B cell (primary cell): Measurements from ENCODE around the gene RGS6. TPM values are rescaled to one million over a fixed set of nuclear protein-coding genes. Genes with fewer than 3 reads are reported as not detected.

Source experiments
- ATAC-seq: fragments of 200-7000 bp; cut with Tn5 transposase; one replicate; pipeline ENCODE4 v1.10.0; 2021; ENCODE audit warnings: low read depth, mild to moderate bottlenecking, moderate number of reproducible peaks, moderate library complexity
- CTCF ChIA-PET: fragments of 350-600 bp; sonication (Branson Sonifier 250); formaldehyde crosslinking; loops from one replicate; lab custom pipeline; 2021; ENCODE audit warnings: antibody characterized with exemption, inconsistent platforms; lab: Charles Lee
- POLR2A ChIA-PET: fragments of 350-600 bp; sonication (Branson Sonifier 250); formaldehyde crosslinking; loops from one replicate; lab custom pipeline; 2021; ENCODE audit warnings: antibody characterized with exemption; lab: Charles Lee
- DNase-seq: peaks from one replicate; pipeline ENCODE4 v3.0.0; 2013
- H2AFZ ChIP-seq: 2 replicates; pipeline ENCODE4 v1.6.1; 2012; ENCODE audit warnings: mild to moderate bottlenecking, low read depth, low read length; ENCODE audit not compliant: insufficient read depth, poor library complexity, severe bottlenecking
- H3K27ac ChIP-seq, 2 donors: 1 replicate in 1 of 2; 2 replicates in 1 of 2; pipeline ENCODE4 v1.5.1; 2012 to 2013; ENCODE audit warnings: low read length in 2 of 2, mild to moderate bottlenecking in 2 of 2, moderate library complexity in 1 of 2
- H3K27me3 ChIP-seq, 4 experiments: fragments of 200-600 bp in 1 of 4; sonication (generic) in 1 of 4; replicated peaks in 1 of 4; 1 replicate in 2 of 4; 2 replicates in 2 of 4; pipeline versions ENCODE4 v1.6.1 to v1.7.0; 2013 to 2016; ENCODE audit warnings: low read length in 3 of 4, mild to moderate bottlenecking in 2 of 4, mixed read lengths in 1 of 4, moderate library complexity in 1 of 4; ENCODE audit not compliant: insufficient read depth in 4 of 4, control insufficient read depth in 3 of 4; ENCODE audit errors: control extremely low read depth in 1 of 4
- H3K36me3 ChIP-seq, 2 experiments: replicated peaks in 1 of 2; 1 replicate in 1 of 2; 2 replicates in 1 of 2; pipeline versions ENCODE4 v1.6.1 to v1.7.1; 2013; ENCODE audit warnings: low read length in 1 of 2; ENCODE audit not compliant: insufficient read depth in 2 of 2, control insufficient read depth in 1 of 2; ENCODE audit errors: control extremely low read depth in 1 of 2, extremely low read depth in 1 of 2
- H3K4me1 ChIP-seq, 2 donors: fragments of 200-600 bp in 1 of 2; sonication (generic) in 1 of 2; 1 replicate in 1 of 2; 2 replicates in 1 of 2; pipeline versions ENCODE4 v1.5.1 to v1.6.1; 2013 to 2017; ENCODE audit warnings: low read length in 2 of 2; ENCODE audit not compliant: control insufficient read depth in 2 of 2, insufficient read depth in 2 of 2
- H3K4me2 ChIP-seq: replicated peaks from 2 replicates; pipeline ENCODE3; 2012; ENCODE audit warnings: mild to moderate bottlenecking, low read depth, low read length; ENCODE audit not compliant: poor library complexity, severe bottlenecking
- H3K4me3 ChIP-seq, 5 experiments: fragments of 200-600 bp in 1 of 5; sonication (generic) in 1 of 5; 1 replicate in 3 of 5; 2 replicates in 2 of 5; pipeline versions ENCODE4 v1.5.1 to v1.7.0; 2011 to 2016; ENCODE audit warnings: low read length in 4 of 5, mild to moderate bottlenecking in 4 of 5, low read depth in 2 of 5, control low read depth in 1 of 5, moderate library complexity in 1 of 5; ENCODE audit not compliant: insufficient read depth in 1 of 5; ENCODE audit errors: control extremely low read depth in 1 of 5, extremely low read depth in 1 of 5
- H3K79me2 ChIP-seq: fragments of 200-600 bp; sonication (generic); one replicate; pipeline ENCODE4 v1.6.0; 2016; ENCODE audit warnings: low read length; ENCODE audit not compliant: control insufficient read depth, insufficient read depth
- H3K9ac ChIP-seq: fragments of 200-600 bp; sonication (generic); 2 replicates; pipeline ENCODE4 v1.6.1; 2017; ENCODE audit warnings: mild to moderate bottlenecking, low read length, moderate library complexity
- H3K9me3 ChIP-seq, 3 donors: one replicate each; pipeline versions ENCODE4 v1.6.1 to v1.7.1; 2013; ENCODE audit warnings: low read length in 2 of 3; ENCODE audit not compliant: control insufficient read depth in 2 of 3, insufficient read depth in 1 of 3; ENCODE audit errors: control extremely low read depth in 1 of 3
- H4K20me1 ChIP-seq: 2 replicates; pipeline ENCODE4 v1.6.0; 2012; ENCODE audit warnings: mild to moderate bottlenecking, low read length; ENCODE audit not compliant: insufficient read depth, control insufficient read depth, poor library complexity, severe bottlenecking
- H3K27ac Mint-ChIP-seq: one replicate; pipeline ENCODE4 v1.8.0; 2021; ENCODE audit warnings: mixed read lengths
- H3K27me3 Mint-ChIP-seq: one replicate; pipeline ENCODE4 v1.8.0; 2021; ENCODE audit warnings: mixed read lengths
- H3K4me1 Mint-ChIP-seq: one replicate; pipeline ENCODE4 v1.8.0; 2021; ENCODE audit warnings: mixed read lengths
- H3K4me3 Mint-ChIP-seq: one replicate; pipeline ENCODE4 v1.8.0; 2021; ENCODE audit warnings: mixed read lengths
- H3K9me3 Mint-ChIP-seq: one replicate; pipeline ENCODE4 v1.8.0; 2022; ENCODE audit warnings: mixed read lengths; ENCODE audit not compliant: insufficient read depth
- CTCF ChIP-seq: fragments of 200-600 bp; IDR thresholded peaks from one replicate; pipeline ENCODE4 v1.8.0; 2022; ENCODE audit warnings: antibody characterized with exemption, mild to moderate bottlenecking
- EZH2 ChIP-seq: IDR thresholded peaks from 2 replicates; pipeline ENCODE4 v1.6.1; 2012; ENCODE audit warnings: borderline replicate concordance, low read depth, mild to moderate bottlenecking, moderate library complexity, low read length; ENCODE audit not compliant: insufficient read depth, poor library complexity, severe bottlenecking
- WGBS: methylation state at CpG from one replicate; pipeline ENCODE4 v1.1.5; 2013; ENCODE audit warnings: missing lambda C conversion rate; ENCODE audit not compliant: insufficient coverage; 5-methylcytosine and 5-hydroxymethylcytosine counted together
- intact Hi-C: fragments of 100-400 bp; cut with micrococcal nuclease; formaldehyde crosslinking; loops from one replicate; pipeline ENCODE4 v1.10.0; 2022
- polyA plus RNA-seq: library from polyadenylated mRNA; depleted of rRNA; stranded (reverse); fragments of >200 nt; gene quantifications from 2 replicates; pipeline ENCODE4 v1.2.3, GENCODE V29; 2012
- total RNA-seq, 2 donors: library from RNA; stranded (reverse); fragments of 120-200 nt in 1 of 2; gene quantifications; 1 replicate in 1 of 2; 2 replicates in 1 of 2; pipeline versions ENCODE4 v1.2.3 to v1.2.4, GENCODE V29; 2013 to 2022

RGS6 gene
- total and polyA plus RNA-seq, 2 donors (not counting 1 experiment from before 2014, with no cell fraction given): 0.07 TPM; not detected in 1

DNA sequence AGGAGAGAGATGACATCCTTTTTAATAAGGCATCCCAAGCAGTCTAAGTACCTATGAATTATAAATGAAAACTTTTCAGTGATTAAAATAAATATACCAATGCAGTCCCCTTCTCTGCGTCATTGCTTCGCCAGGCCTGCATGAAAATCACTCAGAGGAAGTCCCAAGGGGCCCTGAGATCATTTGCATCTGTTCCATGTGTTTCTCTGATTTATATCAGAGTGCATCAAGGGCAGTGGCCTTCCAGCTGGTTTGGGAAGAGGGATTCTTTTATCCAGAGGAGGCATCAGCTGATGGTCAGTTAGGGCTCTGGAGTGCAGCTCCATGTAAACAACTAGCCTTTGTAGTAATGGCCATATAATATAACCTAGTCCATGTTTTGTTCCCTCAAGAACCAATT, 210.1 kb downstream of the RGS6 start:
- Mint-ChIP-seq H3K27me3 (peaks cover 30% of the 10 kb centered on the region), H3K4me1 (no peaks in the 10 kb centered on the region), H3K27ac (no peak overlapping the region), H3K9me3 (no peaks in the 10 kb centered on the region), H3K4me3 (no peak overlapping the region)
- Histone ChIP-seq H3K27me3 (no peaks in the 10 kb centered on the region), H3K36me3 (no peaks in the 10 kb centered on the region), H4K20me1 (no peaks in the 10 kb centered on the region), H2AFZ (no peak overlapping the region), H3K9me3 (no peaks in the 10 kb centered on the region), H3K4me3 (no peak overlapping the region), H3K79me2 (no peaks in the 10 kb centered on the region), H3K27ac (no peak overlapping the region), H3K4me2 (no peak overlapping the region), H3K9ac (no peak overlapping the region), H3K4me1 (no peaks in the 10 kb centered on the region)
- ChIA-PET CTCF (no interaction called here), POLR2A (no interaction called here)
- DNase-seq: no peak
- TF ChIP-seq CTCF: no peak
- no peak for TF ChIP-seq EZH2
- intact Hi-C loops: no loop called here
- no CpG with 5 or more reads among the region's 2 CpGs for WGBS
- ATAC-seq: no peak

DNA sequence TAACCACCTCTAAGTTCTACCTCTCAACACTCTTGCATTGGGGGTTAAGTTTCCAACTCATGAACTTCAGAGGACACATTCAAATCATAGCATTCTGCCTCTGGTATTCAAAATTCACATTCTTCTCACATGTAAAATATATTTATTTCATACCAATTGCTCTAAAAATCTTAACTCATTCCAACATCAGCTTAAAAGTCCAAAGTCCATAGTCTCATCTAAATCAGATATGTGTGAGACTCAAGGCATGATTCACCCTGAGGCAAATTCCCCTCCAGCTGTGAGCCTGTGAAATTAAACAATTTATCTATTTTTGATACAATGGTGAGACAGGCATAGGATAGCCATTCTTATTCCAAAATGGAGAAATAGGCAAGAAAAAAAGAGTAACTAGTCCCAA, 214.0 kb downstream of the RGS6 start:
- Histone ChIP-seq H4K20me1 (no peaks in the 10 kb centered on the region), H3K4me2 (no peak overlapping the region), H3K9ac (no peak overlapping the region), H2AFZ (no peak overlapping the region), H3K4me3 (no peak overlapping the region), H3K9me3 (no peaks in the 10 kb centered on the region), H3K79me2 (no peaks in the 10 kb centered on the region), H3K4me1 (no peaks in the 10 kb centered on the region), H3K36me3 (no peaks in the 10 kb centered on the region), H3K27me3 (peaks cover 0 to 2% (median 0%) of the 10 kb centered on the region in 4 experiments), H3K27ac (no peak overlapping the region)
- ChIA-PET POLR2A (no interaction called here), CTCF (no interaction called here)
- intact Hi-C loops: no loop called here
- no peak overlapping the region for H3K27ac Mint-ChIP-seq
- H3K4me1 Mint-ChIP-seq: no peaks in the 10 kb centered on the region
- H3K27me3 Mint-ChIP-seq: peaks cover 48% of the 10 kb centered on the region
- no peak for ATAC-seq
- H3K4me3 Mint-ChIP-seq: no peak overlapping the region
- no peak for DNase-seq
- no peak for TF ChIP-seq EZH2
- TF ChIP-seq CTCF: no peak
- no peaks in the 10 kb centered on the region for H3K9me3 Mint-ChIP-seq
